Stimulated activated naive CD8-positive, alpha-beta T cell treated with anti-CD3 and anti-CD28 coated beads, Interleukin-15, Interleukin-2, amounts not matched to agents 100 U/mL and 50 U/mL, for 24 hours (primary cell): ENCODE measurements around the gene BAIAP3.
A peak's percentile ranks its signal among the peaks of the same experiment; 100 is the strongest.
"Not testable (repeated sequence)": the region's sequence is repeated elsewhere in the genome, so short reads cannot be mapped to it uniquely, and the experiment has no call there.

ENCODE experiments used
- ATAC-seq: fragments of 150-1000 bp; cut with Tn5 transposase; one replicate; pipeline ENCODE4 v1.10.0; 2021
- DNase-seq: peaks from one replicate; pipeline ENCODE4 v3.0.0; 2021

BAIAP3 gene

GRCh38 chr16:1316033-1316405, 17.4 kb upstream of the BAIAP3 start:
- ATAC-seq, result no peak
- DNase-seq, result no peak

GRCh38 chr16:1317479-1318267, 15.8 kb upstream of the BAIAP3 start:
- ATAC-seq, result no peak
- DNase-seq, result no peak

- no peak for ATAC-seq
- no peak for DNase-seq
These were observed 15.2 kb upstream of the BAIAP3 start for GRCh38 chr16:1318268-1318545.

- ATAC-seq (no peak), DNase-seq (no peak)
These were observed 14.4 kb upstream of the BAIAP3 start for GRCh38 chr16:1319041-1319440.

- no peak for ATAC-seq
- no peak for DNase-seq
These were observed 13.3 kb upstream of the BAIAP3 start for GRCh38 chr16:1320097-1320496.

GRCh38 chr16:1320658-1321240, 12.7 kb upstream of the BAIAP3 start:
- ATAC-seq, result no peak
- DNase-seq, result no peak

- no peak for DNase-seq
- ATAC-seq, result no peak
These were observed 11.0 kb upstream of the BAIAP3 start for GRCh38 chr16:1322407-1322806.

- DNase-seq (no peak), ATAC-seq (no peak)
These were observed 9.9 kb upstream of the BAIAP3 start for GRCh38 chr16:1323296-1324239.

- ATAC-seq (no peak), DNase-seq (no peak)
These were observed 9.1 kb upstream of the BAIAP3 start for GRCh38 chr16:1324286-1324826.

- ATAC-seq, result no peak
- DNase-seq, result no peak
These were observed 8.2 kb upstream of the BAIAP3 start for GRCh38 chr16:1325261-1325660.

GRCh38 chr16:1325673-1326371, 7.6 kb upstream of the BAIAP3 start:
- DNase-seq, result no peak
- ATAC-seq, result no peak

GRCh38 chr16:1326391-1326790, 7.1 kb upstream of the BAIAP3 start:
- ATAC-seq, result no peak

GRCh38 chr16:1326946-1327618, 6.4 kb upstream of the BAIAP3 start:
- peak; percentile 4 for ATAC-seq
- no peak for DNase-seq

More at GRCh38 chr16:1326391-1326790, 7.1 kb upstream of the BAIAP3 start:
- DNase-seq, result no peak

GRCh38 chr16:1327619-1327947, 5.9 kb upstream of the BAIAP3 start:
- ATAC-seq, result no peak
- no peak for DNase-seq

- DNase-seq, result not testable (repeated sequence)
These were observed 5.3 kb upstream of the BAIAP3 start for GRCh38 chr16:1328136-1328535.

GRCh38 chr16:1328961-1329360, 4.5 kb upstream of the BAIAP3 start:
- DNase-seq, ATAC-seq: not testable (repeated sequence)

More at GRCh38 chr16:1328136-1328535, 5.3 kb upstream of the BAIAP3 start:
- not testable (repeated sequence) for ATAC-seq

GRCh38 chr16:1330260-1330914, 3.1 kb upstream of the BAIAP3 start:
- no peak for ATAC-seq
- peak; percentile 56 for DNase-seq

- no peak for DNase-seq
These were observed 2.3 kb upstream of the BAIAP3 start for GRCh38 chr16:1330931-1331711.

GRCh38 chr16:1331712-1332617, 1.5 kb upstream of the BAIAP3 start:
- peak; percentile 23 for ATAC-seq
- DNase-seq, result peak; percentile 50

More at GRCh38 chr16:1330931-1331711, 2.3 kb upstream of the BAIAP3 start:
- no peak for ATAC-seq
